HG03103 (cell line): Measurements from ENCODE around the gene DUOX2.
"Not testable (repeated sequence)": the region's sequence is repeated elsewhere in the genome, so short reads cannot be mapped to it uniquely, and the experiment has no call there.

ENCODE experiments used
- ATAC-seq: cut with Tn5 transposase; IDR thresholded peaks from one replicate; pipeline ENCODE4 v1.9.1; 2021; ENCODE audit warnings: low read depth; ENCODE audit not compliant: unreplicated experiment

Gene DUOX2

GRCh38 chr15:45102226-45102625 lies 11.7 kb downstream of the DUOX2 start:
- no peak for ATAC-seq

GRCh38 chr15:45101749-45102148 lies 12.2 kb downstream of the DUOX2 start:
- ATAC-seq: no peak

- ATAC-seq: no peak
These were observed 12.9 kb downstream of the DUOX2 start for GRCh38 chr15:45100884-45101625.

GRCh38 chr15:45099549-45100165 lies 14.3 kb downstream of the DUOX2 start:
- ATAC-seq: no peak

- no peak for ATAC-seq
These were observed 16.5 kb downstream of the DUOX2 start for GRCh38 chr15:45097466-45097865.

GRCh38 chr15:45095661-45096060 lies 18.3 kb downstream of the DUOX2 start:
- no peak for ATAC-seq

- no peak for ATAC-seq
These were observed 19.6 kb downstream of the DUOX2 start for GRCh38 chr15:45094358-45094730.

GRCh38 chr15:45093622-45094357 lies 20.2 kb downstream of the DUOX2 start:
- no peak for ATAC-seq

GRCh38 chr15:45093013-45093412 lies 21.0 kb downstream of the DUOX2 start:
- no peak for ATAC-seq

- no peak for ATAC-seq
These were observed 22.4 kb downstream of the DUOX2 start for GRCh38 chr15:45091576-45091975.

- no peak for ATAC-seq
These were observed 22.8 kb downstream of the DUOX2 start for GRCh38 chr15:45091161-45091560.

GRCh38 chr15:45089712-45090373 lies 24.1 kb downstream of the DUOX2 start:
- ATAC-seq: no peak

- no peak for ATAC-seq
These were observed 24.9 kb downstream of the DUOX2 start for GRCh38 chr15:45088801-45089711.

GRCh38 chr15:45087513-45087912 lies 26.5 kb downstream of the DUOX2 start:
- ATAC-seq: no peak

GRCh38 chr15:45084163-45084562 lies 29.8 kb downstream of the DUOX2 start:
- no peak for ATAC-seq

- ATAC-seq: no peak
These were observed 30.7 kb downstream of the DUOX2 start for GRCh38 chr15:45083223-45083622.

GRCh38 chr15:45082412-45082811 lies 31.6 kb downstream of the DUOX2 start:
- ATAC-seq: not testable (repeated sequence)

GRCh38 chr15:45080593-45080992 lies 33.4 kb downstream of the DUOX2 start:
- ATAC-seq: not testable (repeated sequence)

GRCh38 chr15:45079628-45080246 lies 34.2 kb downstream of the DUOX2 start:
- ATAC-seq: not testable (repeated sequence)

- ATAC-seq: not testable (repeated sequence)
These were observed 34.8 kb downstream of the DUOX2 start for GRCh38 chr15:45079201-45079600.
